Vagina (tissue), 2 donors: ENCODE measurements around the gene ZC3H12C.

Experiments
- POLR2AphosphoS5 ChIP-seq, 2 donors: sonication (generic); formaldehyde crosslinking; IDR thresholded peaks; one replicate each; pipeline ENCODE4 v1.9.0; 2017; ENCODE audit warnings: antibody characterized with exemption in 2 of 2, mild to moderate bottlenecking in 2 of 2, low read depth in 1 of 2; ENCODE audit not compliant: insufficient read depth in 1 of 2
- TF ChIP-seq, protein P1 (sequence below), 3 experiments: fragments of 450-650 bp in 2 of 3; fragments of 200-600 bp in 1 of 3; sonication (generic) in 1 of 3; IDR thresholded peaks; one replicate each; pipeline ENCODE4 v1.5.1; 2017 to 2019; ENCODE audit warnings: antibody characterized with exemption in 3 of 3, mild to moderate bottlenecking in 2 of 3, moderate library complexity in 2 of 3

DNA sequence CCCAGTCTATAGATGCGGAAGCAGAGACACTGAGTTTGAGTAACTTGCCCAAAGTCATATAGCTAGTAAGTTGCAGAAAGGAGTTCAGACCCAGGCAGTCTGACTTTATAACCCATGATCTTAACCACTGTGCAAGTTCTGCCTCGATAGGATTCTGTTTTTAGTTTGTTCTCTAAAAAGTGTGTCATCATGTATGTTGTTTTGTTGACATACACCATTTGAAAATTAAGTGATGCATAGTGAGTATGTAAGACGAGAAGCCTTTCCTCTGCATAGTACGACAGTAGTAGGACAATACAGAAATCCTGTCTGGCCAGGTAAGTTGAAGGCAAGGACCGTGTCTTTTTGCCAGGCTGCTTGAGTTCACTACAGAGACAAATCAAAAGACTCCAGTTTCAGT, 3.3 kb downstream of the ZC3H12C start:
- TF ChIP-seq, protein P1, sequence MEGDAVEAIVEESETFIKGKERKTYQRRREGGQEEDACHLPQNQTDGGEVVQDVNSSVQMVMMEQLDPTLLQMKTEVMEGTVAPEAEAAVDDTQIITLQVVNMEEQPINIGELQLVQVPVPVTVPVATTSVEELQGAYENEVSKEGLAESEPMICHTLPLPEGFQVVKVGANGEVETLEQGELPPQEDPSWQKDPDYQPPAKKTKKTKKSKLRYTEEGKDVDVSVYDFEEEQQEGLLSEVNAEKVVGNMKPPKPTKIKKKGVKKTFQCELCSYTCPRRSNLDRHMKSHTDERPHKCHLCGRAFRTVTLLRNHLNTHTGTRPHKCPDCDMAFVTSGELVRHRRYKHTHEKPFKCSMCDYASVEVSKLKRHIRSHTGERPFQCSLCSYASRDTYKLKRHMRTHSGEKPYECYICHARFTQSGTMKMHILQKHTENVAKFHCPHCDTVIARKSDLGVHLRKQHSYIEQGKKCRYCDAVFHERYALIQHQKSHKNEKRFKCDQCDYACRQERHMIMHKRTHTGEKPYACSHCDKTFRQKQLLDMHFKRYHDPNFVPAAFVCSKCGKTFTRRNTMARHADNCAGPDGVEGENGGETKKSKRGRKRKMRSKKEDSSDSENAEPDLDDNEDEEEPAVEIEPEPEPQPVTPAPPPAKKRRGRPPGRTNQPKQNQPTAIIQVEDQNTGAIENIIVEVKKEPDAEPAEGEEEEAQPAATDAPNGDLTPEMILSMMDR (IDR thresholded peaks at IDR 0.05): no peak
- no peak for TF ChIP-seq POLR2AphosphoS5 (IDR thresholded peaks at IDR 0.05; ENCODE audit: insufficient read depth in 1 of 2, low read depth in 1 of 2)
